GM19468 (cell line): Measurements from ENCODE around the gene INPP4A.
"Not testable (repeated sequence)": the region's sequence is repeated elsewhere in the genome, so short reads cannot be mapped to it uniquely, and the experiment has no call there.

Source experiments
- ATAC-seq: cut with Tn5 transposase; IDR thresholded peaks from one replicate; pipeline ENCODE4 v1.9.1; 2021; ENCODE audit warnings: mild to moderate bottlenecking, moderate library complexity, moderate number of reproducible peaks; ENCODE audit not compliant: unreplicated experiment; ENCODE audit errors: extremely low read depth

Gene INPP4A

GRCh38 chr2:98435670-98436069 lies 9.0 kb upstream of the INPP4A start:
- not testable (repeated sequence) for ATAC-seq

- ATAC-seq, result no peak
These were observed 7.9 kb upstream of the INPP4A start for GRCh38 chr2:98436734-98437133.

- peak; percentile 85 for ATAC-seq
These were observed 6.2 kb upstream of the INPP4A start for GRCh38 chr2:98438190-98439133.

- no peak for ATAC-seq
These were observed 2.8 kb upstream of the INPP4A start for GRCh38 chr2:98441706-98442450.

- no peak for ATAC-seq
These were observed 2.2 kb upstream of the INPP4A start for GRCh38 chr2:98442488-98442887.

GRCh38 chr2:98445177-98445682 lies 572 bp downstream of the INPP4A start:
- ATAC-seq, result no peak

GRCh38 chr2:98445683-98446581 lies 1.3 kb downstream of the INPP4A start:
- no peak for ATAC-seq

GRCh38 chr2:98446850-98447249 lies 2.2 kb downstream of the INPP4A start:
- no peak for ATAC-seq

GRCh38 chr2:98448441-98449145 lies 3.9 kb downstream of the INPP4A start:
- ATAC-seq, result no peak

GRCh38 chr2:98452396-98453027 lies 7.9 kb downstream of the INPP4A start:
- ATAC-seq, result no peak

GRCh38 chr2:98453083-98453482 lies 8.4 kb downstream of the INPP4A start:
- ATAC-seq, result no peak

- ATAC-seq, result no peak
These were observed 8.9 kb downstream of the INPP4A start for GRCh38 chr2:98453531-98453930.

GRCh38 chr2:98454073-98454472 lies 9.4 kb downstream of the INPP4A start:
- ATAC-seq, result no peak

GRCh38 chr2:98454500-98455235 lies 10.0 kb downstream of the INPP4A start:
- ATAC-seq, result peak; percentile 11

- ATAC-seq, result peak; percentile 30
These were observed 10.9 kb downstream of the INPP4A start for GRCh38 chr2:98455494-98455976.

- ATAC-seq, result no peak
These were observed 12.5 kb downstream of the INPP4A start for GRCh38 chr2:98457045-98457696.

- no peak for ATAC-seq
These were observed 13.5 kb downstream of the INPP4A start for GRCh38 chr2:98458207-98458606.
